Lower leg skin (tissue), 3 donors: ENCODE measurements around the gene KDM8.

Experiments
- CTCF ChIP-seq, 3 donors: fragments of 450-650 bp; IDR thresholded peaks; one replicate each; pipeline ENCODE4 v1.5.1; 2016; ENCODE audit warnings: antibody characterized with exemption in 3 of 3, mild to moderate bottlenecking in 3 of 3, moderate library complexity in 2 of 3
- POLR2A ChIP-seq, 2 donors: fragments of 450-650 bp; IDR thresholded peaks; one replicate each; pipeline ENCODE4 v1.6.1; 2016 to 2017; ENCODE audit warnings: antibody characterized with exemption in 2 of 2, mild to moderate bottlenecking in 1 of 2, moderate library complexity in 1 of 2

DNA sequence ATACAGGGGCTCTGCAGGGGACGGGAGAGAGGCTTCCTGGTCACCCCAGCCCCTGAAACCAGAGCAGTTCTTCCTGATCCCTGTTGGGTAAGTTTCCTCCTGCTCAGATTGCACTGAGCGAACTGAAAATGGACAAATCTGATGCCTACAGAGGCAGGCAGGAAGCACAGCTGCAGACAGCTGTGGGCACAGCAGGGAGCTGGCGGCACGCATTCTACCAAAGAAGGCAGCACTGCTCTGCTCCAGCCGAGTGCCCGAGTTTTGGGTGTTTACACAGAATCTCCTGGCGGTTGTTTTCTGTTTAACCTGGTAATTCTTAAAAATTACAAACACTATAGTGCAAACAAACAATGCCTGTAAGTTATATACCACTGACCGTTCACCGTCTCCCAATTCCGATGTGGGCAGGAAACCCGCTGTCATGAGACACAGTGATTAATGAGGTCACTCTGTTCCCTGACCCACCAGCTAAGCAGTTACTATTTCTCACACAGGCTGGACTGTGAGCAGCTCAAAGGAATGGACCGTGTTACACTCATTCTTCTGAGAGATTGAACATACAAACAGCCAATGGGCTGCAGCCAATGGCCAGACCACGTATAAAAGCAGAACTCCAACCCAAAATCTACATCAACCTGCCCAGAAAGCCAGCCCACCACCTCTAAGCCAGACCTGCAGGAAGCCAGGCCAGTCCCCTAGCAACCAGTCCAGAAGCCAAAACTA, 39.7 kb downstream of the KDM8 start:
- TF ChIP-seq CTCF (IDR thresholded peaks at IDR 0.05) (no peak), POLR2A (IDR thresholded peaks at IDR 0.05) (no peak)
